WTC11 (cell line): ENCODE results near the gene PRRG1. TPM values are rescaled to one million over a fixed set of nuclear protein-coding genes. Genes with fewer than 3 reads are reported as not detected.

ENCODE experiments used
- ATAC-seq: fragments of 200-7000 bp; cut with Tn5 transposase; 2 replicates; pipeline ENCODE4 v1.10.0; 2021; ENCODE audit warnings: mild to moderate bottlenecking, moderate library complexity
- CTCF ChIA-PET: fragments of 300-600 bp; sonication (Branson Sonifier 250); formaldehyde crosslinking; loops from one replicate; lab custom pipeline; 2021; ENCODE audit warnings: antibody characterized with exemption; lab: Charles Lee
- POLR2A ChIA-PET: fragments of 350-600 bp; sonication (Branson Sonifier 250); formaldehyde crosslinking; loops from one replicate; lab custom pipeline; 2021; ENCODE audit warnings: antibody characterized with exemption; lab: Charles Lee
- DNase-seq: peaks from one replicate; pipeline ENCODE4 v3.0.0; 2021; ENCODE audit warnings: low spot score
- H3K27ac Mint-ChIP-seq: 2 replicates; pipeline ENCODE4 v1.8.0; 2021; ENCODE audit warnings: mixed read lengths
- H3K27me3 Mint-ChIP-seq: 2 replicates; pipeline ENCODE4 v1.8.0; 2021; ENCODE audit warnings: low read depth, mild to moderate bottlenecking, moderate library complexity, mixed read lengths
- H3K36me3 Mint-ChIP-seq: 2 replicates; pipeline ENCODE4 v1.8.0; 2021; ENCODE audit warnings: mixed read lengths
- H3K4me1 Mint-ChIP-seq: 2 replicates; pipeline ENCODE4 v1.8.0; 2022; ENCODE audit warnings: mixed read lengths
- H3K4me3 Mint-ChIP-seq: 2 replicates; pipeline ENCODE4 v1.8.0; 2021; ENCODE audit warnings: mild to moderate bottlenecking, moderate library complexity, mixed read lengths
- H3K9me3 Mint-ChIP-seq: 2 replicates; pipeline ENCODE4 v1.8.0; 2021; ENCODE audit warnings: mixed read lengths
- CBFB ChIP-seq: sonication (generic); formaldehyde crosslinking; IDR thresholded peaks from 2 replicates; pipeline ENCODE4 v1.8.1; 2022; ENCODE audit warnings: mild to moderate bottlenecking, low read depth, missing genetic modification reagents
- ELF4 ChIP-seq: sonication (generic); formaldehyde crosslinking; IDR thresholded peaks from 2 replicates; pipeline ENCODE4 v1.8.1; 2022; ENCODE audit warnings: low read depth, mild to moderate bottlenecking, moderate library complexity, missing genetic modification reagents
- EMX1 ChIP-seq: fragments of 250-450 bp; sonication (Bioruptor Pico); IDR thresholded peaks from 2 replicates; pipeline ENCODE4 v1.8.0; 2021; ENCODE audit warnings: mild to moderate bottlenecking
- ETV6 ChIP-seq: sonication (generic); formaldehyde crosslinking; IDR thresholded peaks from 2 replicates; pipeline ENCODE4 v1.8.1; 2022; ENCODE audit warnings: mild to moderate bottlenecking, missing genetic modification reagents
- IRF2 ChIP-seq: sonication (generic); formaldehyde crosslinking; IDR thresholded peaks from 2 replicates; pipeline ENCODE4 v1.8.0; 2022; ENCODE audit warnings: low read depth, missing genetic modification reagents, borderline replicate concordance
- MYBL2 ChIP-seq: sonication (generic); formaldehyde crosslinking; IDR thresholded peaks from 2 replicates; pipeline ENCODE4 v1.8.1; 2023; ENCODE audit warnings: mild to moderate bottlenecking, moderate library complexity, missing genetic modification reagents
- RELA ChIP-seq: sonication (generic); formaldehyde crosslinking; IDR thresholded peaks from 2 replicates; pipeline ENCODE4 v1.8.1; 2022; ENCODE audit warnings: missing genetic modification reagents, mild to moderate bottlenecking, borderline replicate concordance
- TP53 ChIP-seq: sonication (generic); formaldehyde crosslinking; IDR thresholded peaks from 2 replicates; pipeline ENCODE4 v1.8.1; 2023; ENCODE audit warnings: mild to moderate bottlenecking, missing genetic modification reagents
- ZNF121 ChIP-seq: sonication (generic); formaldehyde crosslinking; IDR thresholded peaks from 2 replicates; pipeline ENCODE4 v1.8.0; 2023; ENCODE audit warnings: missing genetic modification reagents
- ZNF138 ChIP-seq: sonication (generic); formaldehyde crosslinking; conservative IDR thresholded peaks from 2 replicates; pipeline ENCODE4 v1.8.1; 2022; ENCODE audit warnings: mild to moderate bottlenecking, moderate library complexity, missing genetic modification reagents
- ZNF671 ChIP-seq: fragments of 250-450 bp; sonication (Bioruptor Pico); IDR thresholded peaks from 2 replicates; pipeline ENCODE4 v1.8.0; 2021; ENCODE audit warnings: mild to moderate bottlenecking
- total RNA-seq: library from RNA; stranded (reverse); gene quantifications from 3 replicates; pipeline ENCODE4 v1.2.3, GENCODE V29; 2021
- TF ChIP-seq, protein P1 (sequence below): sonication (generic); formaldehyde crosslinking; IDR thresholded peaks from 2 replicates; pipeline ENCODE4 v1.8.0; 2022; ENCODE audit warnings: mild to moderate bottlenecking, missing genetic modification reagents
- TF ChIP-seq, protein P2 (sequence below): sonication (generic); formaldehyde crosslinking; IDR thresholded peaks from 2 replicates; pipeline ENCODE4 v1.8.0; 2022; ENCODE audit warnings: mild to moderate bottlenecking, missing genetic modification reagents
- TF ChIP-seq, protein P3 (sequence below): sonication (generic); formaldehyde crosslinking; IDR thresholded peaks from 2 replicates; pipeline ENCODE4 v1.8.0; 2022; ENCODE audit warnings: mild to moderate bottlenecking, missing genetic modification reagents
- TF ChIP-seq, protein P4 (sequence below): sonication (generic); formaldehyde crosslinking; IDR thresholded peaks from 2 replicates; pipeline ENCODE4 v1.8.1; 2022; ENCODE audit warnings: mild to moderate bottlenecking, missing genetic modification reagents, moderate library complexity, borderline replicate concordance
- TF ChIP-seq, protein P5 (sequence below): fragments of 250-450 bp; sonication (Bioruptor Pico); IDR thresholded peaks from 2 replicates; pipeline ENCODE4 v1.9.0; 2021; ENCODE audit warnings: moderate library complexity, mild to moderate bottlenecking, inconsistent platforms, borderline replicate concordance
- TF ChIP-seq, protein P6 (sequence below): sonication (generic); formaldehyde crosslinking; conservative IDR thresholded peaks from 2 replicates; pipeline ENCODE4 v1.8.1; 2023; ENCODE audit warnings: mild to moderate bottlenecking, low read depth, missing genetic modification reagents, moderate library complexity
- TF ChIP-seq, protein P7 (sequence below): fragments of 250-450 bp; sonication (Bioruptor Pico); IDR thresholded peaks from 2 replicates; pipeline ENCODE4 v2.1.2; 2022; ENCODE audit warnings: mild to moderate bottlenecking, moderate library complexity

PRRG1 gene
- total RNA-seq, 1 experiment from 2014 or later: 8.1 TPM

DNA sequence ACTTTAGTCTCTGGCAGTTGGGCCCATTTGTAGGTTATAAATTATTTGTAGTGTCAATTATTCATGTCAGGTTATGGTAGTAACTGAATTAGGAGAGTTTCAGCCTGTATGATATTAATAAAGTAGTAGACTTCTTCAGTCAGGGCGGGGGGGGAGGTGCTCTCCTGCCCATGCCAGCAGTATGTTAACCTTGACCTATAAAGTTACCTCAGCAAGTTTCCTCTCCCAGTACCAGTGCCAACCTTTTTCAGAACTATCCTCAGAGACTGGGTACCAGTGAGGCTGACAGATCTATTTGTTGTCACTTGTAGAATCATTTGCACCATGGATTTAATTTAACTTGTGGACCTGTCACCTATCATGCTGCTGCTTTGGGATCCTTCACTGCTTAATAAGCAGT, 88.0 kb downstream of the PRRG1 start (continued):
- TF ChIP-seq, protein P1, sequence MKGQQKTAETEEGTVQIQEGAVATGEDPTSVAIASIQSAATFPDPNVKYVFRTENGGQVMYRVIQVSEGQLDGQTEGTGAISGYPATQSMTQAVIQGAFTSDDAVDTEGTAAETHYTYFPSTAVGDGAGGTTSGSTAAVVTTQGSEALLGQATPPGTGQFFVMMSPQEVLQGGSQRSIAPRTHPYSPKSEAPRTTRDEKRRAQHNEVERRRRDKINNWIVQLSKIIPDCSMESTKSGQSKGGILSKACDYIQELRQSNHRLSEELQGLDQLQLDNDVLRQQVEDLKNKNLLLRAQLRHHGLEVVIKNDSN: no peak
- TF ChIP-seq MYBL2 (CRISPR knock-in tag) (no peak), EMX1 (no peak), ZNF138 (no peak)

DNA sequence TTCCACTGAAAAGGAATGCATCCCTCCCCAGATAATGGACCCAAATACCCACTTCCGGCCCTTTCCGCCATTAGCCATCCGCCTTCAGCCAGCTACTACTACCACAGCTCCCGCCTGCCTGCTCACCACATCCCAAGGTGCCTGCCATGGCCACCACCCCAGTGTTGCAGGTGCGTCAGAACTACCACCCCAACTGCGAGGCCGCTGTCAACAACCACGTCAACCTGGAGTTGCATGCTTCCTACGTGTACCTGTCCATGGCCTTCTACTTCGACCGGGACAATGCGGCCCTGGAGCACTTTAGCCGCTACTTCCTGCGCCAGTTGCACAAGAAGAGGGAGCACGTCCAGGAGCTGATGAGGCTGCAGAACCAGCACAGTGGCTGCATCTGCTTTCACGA, 92.2 kb downstream of the PRRG1 start:
- TF ChIP-seq, protein P2, sequence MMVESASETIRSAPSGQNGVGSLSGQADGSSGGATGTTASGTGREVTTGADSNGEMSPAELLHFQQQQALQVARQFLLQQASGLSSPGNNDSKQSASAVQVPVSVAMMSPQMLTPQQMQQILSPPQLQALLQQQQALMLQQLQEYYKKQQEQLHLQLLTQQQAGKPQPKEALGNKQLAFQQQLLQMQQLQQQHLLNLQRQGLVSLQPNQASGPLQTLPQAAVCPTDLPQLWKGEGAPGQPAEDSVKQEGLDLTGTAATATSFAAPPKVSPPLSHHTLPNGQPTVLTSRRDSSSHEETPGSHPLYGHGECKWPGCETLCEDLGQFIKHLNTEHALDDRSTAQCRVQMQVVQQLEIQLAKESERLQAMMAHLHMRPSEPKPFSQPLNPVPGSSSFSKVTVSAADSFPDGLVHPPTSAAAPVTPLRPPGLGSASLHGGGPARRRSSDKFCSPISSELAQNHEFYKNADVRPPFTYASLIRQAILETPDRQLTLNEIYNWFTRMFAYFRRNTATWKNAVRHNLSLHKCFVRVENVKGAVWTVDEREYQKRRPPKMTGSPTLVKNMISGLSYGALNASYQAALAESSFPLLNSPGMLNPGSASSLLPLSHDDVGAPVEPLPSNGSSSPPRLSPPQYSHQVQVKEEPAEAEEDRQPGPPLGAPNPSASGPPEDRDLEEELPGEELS: no peak
- TF ChIP-seq, protein P3, sequence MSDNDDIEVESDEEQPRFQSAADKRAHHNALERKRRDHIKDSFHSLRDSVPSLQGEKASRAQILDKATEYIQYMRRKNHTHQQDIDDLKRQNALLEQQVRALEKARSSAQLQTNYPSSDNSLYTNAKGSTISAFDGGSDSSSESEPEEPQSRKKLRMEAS (CRISPR knock-in tag): no peak
- TF ChIP-seq ETV6 (CRISPR knock-in tag): no peak
- POLR2A ChIA-PET: no interaction called here
- no peaks in the 10 kb centered on the region for H3K27me3 Mint-ChIP-seq
- CTCF ChIA-PET: no interaction called here
- H3K36me3 Mint-ChIP-seq: peaks cover 8% of the 10 kb centered on the region
- H3K4me3 Mint-ChIP-seq: no peak overlapping the region
- peaks cover 8% of the 10 kb centered on the region for H3K4me1 Mint-ChIP-seq
- no peaks in the 10 kb centered on the region for H3K9me3 Mint-ChIP-seq
- DNase-seq (no peak), ATAC-seq (no peak)
- no peak overlapping the region for H3K27ac Mint-ChIP-seq

DNA sequence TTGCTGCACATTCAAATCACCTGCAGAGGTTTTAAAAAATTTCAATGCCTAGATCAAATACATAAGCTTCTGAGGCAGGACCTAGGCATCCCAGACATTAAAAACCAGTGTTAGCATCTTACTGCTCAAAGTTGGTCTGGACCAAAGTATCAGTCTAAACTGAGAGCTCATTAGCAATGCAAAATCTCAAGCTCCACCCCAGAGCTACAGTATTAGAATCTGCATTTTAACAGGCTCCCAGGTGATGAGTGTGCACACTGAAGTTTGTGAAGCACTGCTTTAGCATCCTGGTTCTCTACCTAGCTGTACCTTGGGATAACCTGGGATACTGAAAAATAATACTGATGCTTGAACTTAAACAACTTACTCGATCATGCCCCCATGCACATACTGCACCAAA, 96.0 kb downstream of the PRRG1 start:
- H3K36me3 Mint-ChIP-seq: peaks cover 15% of the 10 kb centered on the region
- ChIA-PET POLR2A (no interaction called here), CTCF (no interaction called here)
- H3K4me3 Mint-ChIP-seq: no peak overlapping the region
- no peak for DNase-seq
- H3K27me3 Mint-ChIP-seq: no peaks in the 10 kb centered on the region
- TF ChIP-seq CBFB (CRISPR knock-in tag) (no peak), TP53 (CRISPR knock-in tag) (no peak), RELA (CRISPR knock-in tag) (no peak), ZNF121 (CRISPR knock-in tag) (no peak), ZNF671 (CRISPR knock-in tag) (no peak), ELF4 (CRISPR knock-in tag) (no peak), IRF2 (CRISPR knock-in tag) (no peak)
- TF ChIP-seq, protein P4, sequence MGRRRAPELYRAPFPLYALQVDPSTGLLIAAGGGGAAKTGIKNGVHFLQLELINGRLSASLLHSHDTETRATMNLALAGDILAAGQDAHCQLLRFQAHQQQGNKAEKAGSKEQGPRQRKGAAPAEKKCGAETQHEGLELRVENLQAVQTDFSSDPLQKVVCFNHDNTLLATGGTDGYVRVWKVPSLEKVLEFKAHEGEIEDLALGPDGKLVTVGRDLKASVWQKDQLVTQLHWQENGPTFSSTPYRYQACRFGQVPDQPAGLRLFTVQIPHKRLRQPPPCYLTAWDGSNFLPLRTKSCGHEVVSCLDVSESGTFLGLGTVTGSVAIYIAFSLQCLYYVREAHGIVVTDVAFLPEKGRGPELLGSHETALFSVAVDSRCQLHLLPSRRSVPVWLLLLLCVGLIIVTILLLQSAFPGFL (CRISPR knock-in tag): no peak
- TF ChIP-seq, protein P5, sequence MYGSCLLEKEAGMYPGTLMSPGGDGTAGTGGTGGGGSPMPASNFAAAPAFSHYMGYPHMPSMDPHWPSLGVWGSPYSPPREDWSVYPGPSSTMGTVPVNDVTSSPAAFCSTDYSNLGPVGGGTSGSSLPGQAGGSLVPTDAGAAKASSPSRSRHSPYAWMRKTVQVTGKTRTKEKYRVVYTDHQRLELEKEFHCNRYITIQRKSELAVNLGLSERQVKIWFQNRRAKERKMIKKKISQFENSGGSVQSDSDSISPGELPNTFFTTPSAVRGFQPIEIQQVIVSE (CRISPR knock-in tag): no peak
- TF ChIP-seq, protein P6, sequence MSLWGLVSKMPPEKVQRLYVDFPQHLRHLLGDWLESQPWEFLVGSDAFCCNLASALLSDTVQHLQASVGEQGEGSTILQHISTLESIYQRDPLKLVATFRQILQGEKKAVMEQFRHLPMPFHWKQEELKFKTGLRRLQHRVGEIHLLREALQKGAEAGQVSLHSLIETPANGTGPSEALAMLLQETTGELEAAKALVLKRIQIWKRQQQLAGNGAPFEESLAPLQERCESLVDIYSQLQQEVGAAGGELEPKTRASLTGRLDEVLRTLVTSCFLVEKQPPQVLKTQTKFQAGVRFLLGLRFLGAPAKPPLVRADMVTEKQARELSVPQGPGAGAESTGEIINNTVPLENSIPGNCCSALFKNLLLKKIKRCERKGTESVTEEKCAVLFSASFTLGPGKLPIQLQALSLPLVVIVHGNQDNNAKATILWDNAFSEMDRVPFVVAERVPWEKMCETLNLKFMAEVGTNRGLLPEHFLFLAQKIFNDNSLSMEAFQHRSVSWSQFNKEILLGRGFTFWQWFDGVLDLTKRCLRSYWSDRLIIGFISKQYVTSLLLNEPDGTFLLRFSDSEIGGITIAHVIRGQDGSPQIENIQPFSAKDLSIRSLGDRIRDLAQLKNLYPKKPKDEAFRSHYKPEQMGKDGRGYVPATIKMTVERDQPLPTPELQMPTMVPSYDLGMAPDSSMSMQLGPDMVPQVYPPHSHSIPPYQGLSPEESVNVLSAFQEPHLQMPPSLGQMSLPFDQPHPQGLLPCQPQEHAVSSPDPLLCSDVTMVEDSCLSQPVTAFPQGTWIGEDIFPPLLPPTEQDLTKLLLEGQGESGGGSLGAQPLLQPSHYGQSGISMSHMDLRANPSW (CRISPR knock-in tag): no peak
- TF ChIP-seq, protein P7, sequence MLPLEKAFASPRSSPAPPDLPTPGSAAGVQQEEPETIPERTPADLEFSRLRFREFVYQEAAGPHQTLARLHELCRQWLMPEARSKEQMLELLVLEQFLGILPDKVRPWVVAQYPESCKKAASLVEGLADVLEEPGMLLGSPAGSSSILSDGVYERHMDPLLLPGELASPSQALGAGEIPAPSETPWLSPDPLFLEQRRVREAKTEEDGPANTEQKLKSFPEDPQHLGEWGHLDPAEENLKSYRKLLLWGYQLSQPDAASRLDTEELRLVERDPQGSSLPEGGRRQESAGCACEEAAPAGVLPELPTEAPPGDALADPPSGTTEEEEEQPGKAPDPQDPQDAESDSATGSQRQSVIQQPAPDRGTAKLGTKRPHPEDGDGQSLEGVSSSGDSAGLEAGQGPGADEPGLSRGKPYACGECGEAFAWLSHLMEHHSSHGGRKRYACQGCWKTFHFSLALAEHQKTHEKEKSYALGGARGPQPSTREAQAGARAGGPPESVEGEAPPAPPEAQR: no peak
- no peak overlapping the region for H3K27ac Mint-ChIP-seq
- H3K9me3 Mint-ChIP-seq: peaks cover 3% of the 10 kb centered on the region; the same call in 1 of the 2 replicates
- peaks cover 8% of the 10 kb centered on the region for H3K4me1 Mint-ChIP-seq
- no peak for ATAC-seq
